Articular chondrocyte of knee joint (primary cell): Measurements from ENCODE around the gene RNF146. TPM values are rescaled to one million over a fixed set of nuclear protein-coding genes. Genes with fewer than 3 reads are reported as not detected.

Source experiments
- small RNA-seq: library from RNA; depleted of rRNA; stranded (forward); fragments of <200 nt; gene quantifications from one replicate; pipeline ENCODE3, GENCODE V24; 2012
- total RNA-seq: library from RNA; depleted of rRNA; stranded (reverse); fragments of >200 nt; gene quantifications from 2 replicates; pipeline ENCODE4 v1.2.3, GENCODE V29; 2012

RNF146 gene
- total RNA-seq = 60.6 and 72.3 TPM in 2 replicates

DNA sequence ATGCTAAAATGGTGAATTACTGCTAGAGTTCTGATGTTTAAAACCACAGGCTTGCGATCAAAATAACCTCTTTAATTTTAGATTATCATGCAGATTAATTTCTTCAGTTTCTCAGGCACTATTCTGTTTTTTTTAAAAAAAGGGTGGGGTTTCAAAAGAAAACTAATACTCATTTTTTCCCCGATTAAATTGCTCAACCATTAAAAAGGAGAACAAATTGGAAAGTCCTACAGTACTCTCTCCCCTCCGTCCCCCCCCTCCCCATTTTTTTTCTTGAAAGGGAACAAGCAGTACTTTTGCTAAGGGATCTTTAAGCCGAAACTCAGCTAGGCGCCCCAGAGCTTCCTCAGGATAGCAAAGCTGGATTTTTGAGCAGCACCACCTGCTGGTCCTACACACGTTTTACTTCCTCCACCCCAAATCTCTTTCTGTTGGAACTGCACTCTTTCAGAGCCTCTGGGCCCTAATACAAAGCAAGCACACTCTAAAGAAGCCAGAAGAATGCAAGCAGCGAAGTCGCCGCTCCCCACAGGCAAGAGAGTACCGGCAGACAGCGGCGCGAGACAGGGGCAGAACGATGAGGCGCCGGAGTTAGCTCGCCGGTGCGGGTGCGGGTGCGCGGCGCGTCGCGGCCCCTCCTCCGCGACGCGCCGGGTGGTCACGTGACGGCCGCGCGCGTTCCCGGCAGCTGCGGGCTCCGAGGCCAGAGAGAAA, at the start of gene RNF146:
Gene RNF146, plus strand, starts transcription at position 687 of the 714 bp plus-strand sequence. CDS start 13,475 bp downstream, outside the sequence.

Small RNA genes within 50 kb of the gene (small RNA-seq; reads per million reads assigned to genes)
- not detected for gene RNA5SP217

Other genes with a start within 250 kb of the RNF146 start
- 17.8 and 19.3 TPM in 2 replicates for gene RSPO3, start 148.2 kb upstream of the RNF146 start, total RNA-seq
- gene ECHDC1, start 76.7 kb downstream of the RNF146 start, total RNA-seq = 77.1 and 88.6 TPM in 2 replicates
- gene KIAA0408, start 192.5 kb downstream of the RNF146 start, total RNA-seq = 2.0 and 3.9 TPM in 2 replicates